Upper lobe of left lung (tissue), 4 donors: ENCODE results near the gene PDGFC.

Experiments used
- EP300 ChIP-seq, 4 donors: sonication (generic); formaldehyde crosslinking; IDR thresholded peaks; one replicate each; pipeline ENCODE4 v1.5.1; 2017; ENCODE audit warnings: antibody characterized with exemption in 4 of 4, control low read depth in 2 of 4
- POLR2A ChIP-seq, 4 donors: fragments of 450-650 bp; IDR thresholded peaks; one replicate each; pipeline ENCODE4 v1.5.1; 2016 to 2017; ENCODE audit warnings: antibody characterized with exemption in 4 of 4, mild to moderate bottlenecking in 2 of 4
- TF ChIP-seq, protein P1 (sequence below), 6 experiments: fragments of 450-650 bp in 4 of 6; fragments of 200-600 bp in 2 of 6; sonication (generic) in 2 of 6; IDR thresholded peaks; one replicate each; pipeline ENCODE4 v1.5.1; 2016 to 2019; ENCODE audit warnings: antibody characterized with exemption in 6 of 6

DNA sequence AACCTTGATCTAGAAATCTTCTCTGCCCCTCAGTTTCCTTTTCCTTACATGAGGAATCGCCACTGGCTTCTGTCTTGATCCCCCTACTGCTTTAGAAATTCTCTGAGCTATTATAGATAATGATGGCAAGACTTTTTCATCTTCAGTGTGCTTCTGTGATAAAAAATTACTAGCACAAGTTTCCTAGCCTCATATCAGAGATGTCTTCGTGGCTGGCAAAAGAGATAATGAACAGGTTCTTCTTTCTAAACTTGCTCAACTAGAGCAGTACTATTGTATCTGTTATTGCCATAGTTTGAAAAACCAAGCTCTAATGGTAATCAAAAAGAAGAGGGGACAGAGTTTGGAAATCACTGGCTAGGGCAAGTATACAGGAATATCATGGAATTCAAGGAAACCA is 4.1 kb upstream of the PDGFC start:
- TF ChIP-seq POLR2A (IDR thresholded peaks at IDR 0.05), result no peak
- TF ChIP-seq, protein P1, sequence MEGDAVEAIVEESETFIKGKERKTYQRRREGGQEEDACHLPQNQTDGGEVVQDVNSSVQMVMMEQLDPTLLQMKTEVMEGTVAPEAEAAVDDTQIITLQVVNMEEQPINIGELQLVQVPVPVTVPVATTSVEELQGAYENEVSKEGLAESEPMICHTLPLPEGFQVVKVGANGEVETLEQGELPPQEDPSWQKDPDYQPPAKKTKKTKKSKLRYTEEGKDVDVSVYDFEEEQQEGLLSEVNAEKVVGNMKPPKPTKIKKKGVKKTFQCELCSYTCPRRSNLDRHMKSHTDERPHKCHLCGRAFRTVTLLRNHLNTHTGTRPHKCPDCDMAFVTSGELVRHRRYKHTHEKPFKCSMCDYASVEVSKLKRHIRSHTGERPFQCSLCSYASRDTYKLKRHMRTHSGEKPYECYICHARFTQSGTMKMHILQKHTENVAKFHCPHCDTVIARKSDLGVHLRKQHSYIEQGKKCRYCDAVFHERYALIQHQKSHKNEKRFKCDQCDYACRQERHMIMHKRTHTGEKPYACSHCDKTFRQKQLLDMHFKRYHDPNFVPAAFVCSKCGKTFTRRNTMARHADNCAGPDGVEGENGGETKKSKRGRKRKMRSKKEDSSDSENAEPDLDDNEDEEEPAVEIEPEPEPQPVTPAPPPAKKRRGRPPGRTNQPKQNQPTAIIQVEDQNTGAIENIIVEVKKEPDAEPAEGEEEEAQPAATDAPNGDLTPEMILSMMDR (IDR thresholded peaks at IDR 0.05), result no peak
- no peak for TF ChIP-seq EP300 (IDR thresholded peaks at IDR 0.05)
